GM12878 (cell line): ENCODE measurements around the gene RB1. TPM values are rescaled to one million over a fixed set of nuclear protein-coding genes. Genes with fewer than 3 reads are reported as not detected.

Experiments used
- ATAC-seq: fragments of 200-7000 bp; cut with Tn5 transposase; 3 replicates; pipeline ENCODE4 v1.9.1; 2020; ENCODE audit warnings: mild to moderate bottlenecking, moderate library complexity
- BruUV-seq: library from RNA; stranded (reverse); fragments of 400-500 nt; replicated peaks from 2 replicates; lab custom pipeline; 2021; lab: Mats Ljungman, UMichigan
- CTCF ChIA-PET: fragments of 300-600 bp; sonication (Branson Sonifier 250); formaldehyde crosslinking; extraction: SDS; loops from one replicate; lab custom pipeline; 2021; ENCODE audit warnings: inconsistent platforms; lab: Yijun Ruan, JAX
- POLR2A ChIA-PET: fragments of 350-600 bp; formaldehyde crosslinking; extraction: SDS; loops from one replicate; lab custom pipeline; 2021; ENCODE audit warnings: inconsistent platforms; lab: Charles Lee
- RAD21 ChIA-PET: fragments of 300-600 bp; sonication (Branson Sonifier 250); formaldehyde crosslinking; loops from one replicate; lab custom pipeline; 2023; ENCODE audit warnings: antibody characterized with exemption; ENCODE audit not compliant: unreplicated experiment; lab: Charles Lee
- SMC1A ChIA-PET: fragments of 300-600 bp; sonication (Branson Sonifier 250); formaldehyde crosslinking; loops from one replicate; lab custom pipeline; 2023; ENCODE audit not compliant: unreplicated experiment, uncharacterized antibody; lab: Charles Lee
- DNase-seq: peaks from one replicate; pipeline ENCODE4 v3.0.0-alpha.2; 2011; ENCODE audit warnings: low read depth, low spot score
- FAIRE-seq: peaks from 3 replicates; lab custom pipeline; 2011; peaks lifted over from hg19 to GRCh38; lab: Jason Lieb, UNC
- H2AFZ ChIP-seq: 2 replicates; pipeline ENCODE4 v1.6.0; 2011; ENCODE audit warnings: low read depth, low read length, control low read depth; ENCODE audit not compliant: control insufficient read depth
- H3K27ac ChIP-seq: 2 replicates; pipeline ENCODE4 v1.5.1; 2011; ENCODE audit warnings: control low read depth; ENCODE audit not compliant: control insufficient read depth, insufficient read depth
- H3K27me3 ChIP-seq, 2 experiments: replicated peaks in 1 of 2; 2 replicates each; pipeline versions ENCODE4 v1.6.0 to v1.6.1; 2011; ENCODE audit warnings: low read length in 1 of 2; ENCODE audit not compliant: control insufficient read depth in 2 of 2, insufficient read depth in 2 of 2
- H3K36me3 ChIP-seq, 2 experiments: 2 replicates each; pipeline ENCODE4 v1.5.1; 2011; ENCODE audit warnings: low read length in 1 of 2; ENCODE audit not compliant: control insufficient read depth in 2 of 2, insufficient read depth in 2 of 2
- H3K4me1 ChIP-seq: 2 replicates; pipeline ENCODE4 v1.6.1; 2011; ENCODE audit warnings: mild to moderate bottlenecking, low read length, moderate library complexity, mixed read lengths; ENCODE audit not compliant: control insufficient read depth, insufficient read depth
- H3K4me2 ChIP-seq: 2 replicates; pipeline ENCODE4 v1.6.0; 2011; ENCODE audit warnings: control low read depth; ENCODE audit not compliant: control insufficient read depth, insufficient read depth
- H3K4me3 ChIP-seq: fragments of 200-600 bp; sonication (generic); 2 replicates; pipeline ENCODE4 v1.5.1; 2016
- H3K79me2 ChIP-seq: 2 replicates; pipeline ENCODE4 v1.6.0; 2011; ENCODE audit warnings: low read length; ENCODE audit not compliant: control insufficient read depth, insufficient read depth
- H3K9ac ChIP-seq: 2 replicates; pipeline ENCODE4 v1.8.0; 2011; ENCODE audit warnings: low read length, control low read depth, mixed read lengths; ENCODE audit not compliant: control insufficient read depth, insufficient read depth
- H3K9me3 ChIP-seq: replicated peaks from 3 replicates; pipeline ENCODE4 v1.5.1; 2011; ENCODE audit warnings: mild to moderate bottlenecking, low read length; ENCODE audit not compliant: control insufficient read depth, insufficient read depth
- H4K20me1 ChIP-seq: 2 replicates; pipeline ENCODE4 v1.6.0; 2011; ENCODE audit not compliant: control insufficient read depth, insufficient read depth
- CREM ChIP-seq: IDR thresholded peaks from 2 replicates; pipeline ENCODE4 v1.6.1; 2014; ENCODE audit warnings: antibody characterized with exemption, low read depth
- FOXM1 ChIP-seq: IDR thresholded peaks from 2 replicates; pipeline ENCODE4 v1.6.1; 2012; ENCODE audit warnings: low read depth, mild to moderate bottlenecking, inconsistent platforms, low read length, moderate library complexity
- HDAC2 ChIP-seq: fragments of 200-600 bp; sonication (generic); IDR thresholded peaks from 2 replicates; pipeline ENCODE4 v1.6.1; 2017
- JUNB ChIP-seq: IDR thresholded peaks from 2 replicates; pipeline ENCODE4 v1.6.1; 2016; ENCODE audit warnings: antibody characterized with exemption, mild to moderate bottlenecking
- JUND ChIP-seq: IDR thresholded peaks from 2 replicates; pipeline ENCODE4 v1.6.1; 2012; ENCODE audit warnings: low read depth, mild to moderate bottlenecking, low read length, improper control_type of control experiment, moderate library complexity
- MEF2B ChIP-seq: fragments of 450-650 bp; IDR thresholded peaks from 2 replicates; pipeline ENCODE4 v1.6.1; 2018; ENCODE audit warnings: mild to moderate bottlenecking, moderate library complexity; ENCODE audit not compliant: partially characterized antibody, poor library complexity, severe bottlenecking
- MTA2 ChIP-seq: fragments of 450-650 bp; IDR thresholded peaks from 2 replicates; pipeline ENCODE4 v1.6.1; 2016; ENCODE audit warnings: low read depth, mild to moderate bottlenecking, moderate library complexity
- MXI1 ChIP-seq: fragments of 150-350 bp; IDR thresholded peaks from 2 replicates; pipeline ENCODE4 v1.6.1; 2011; ENCODE audit warnings: low read depth, mild to moderate bottlenecking, inconsistent platforms, low read length, improper control_type of control experiment
- NRF1 ChIP-seq: conservative IDR thresholded peaks from 2 replicates; pipeline ENCODE4 v1.6.1; 2011; ENCODE audit warnings: mild to moderate bottlenecking, low read depth, low read length, improper control_type of control experiment
- PKNOX1 ChIP-seq: fragments of 450-650 bp; IDR thresholded peaks from 2 replicates; pipeline ENCODE4 v1.6.1; 2016; ENCODE audit warnings: mild to moderate bottlenecking
- POLR2AphosphoS5 ChIP-seq: IDR thresholded peaks from 2 replicates; pipeline ENCODE4 v1.6.1; 2011; ENCODE audit warnings: mild to moderate bottlenecking, low read length, inconsistent platforms
- PRDM15 ChIP-seq: fragments of 450-650 bp; formaldehyde crosslinking; IDR thresholded peaks from 2 replicates; pipeline ENCODE4 v1.4.0; 2020; ENCODE audit warnings: mild to moderate bottlenecking, moderate library complexity
- SREBF2 ChIP-seq: IDR thresholded peaks from 2 replicates; pipeline ENCODE4 v1.6.1; 2012; ENCODE audit warnings: mild to moderate bottlenecking, low read length
- TARDBP ChIP-seq: IDR thresholded peaks from 2 replicates; pipeline ENCODE4 v1.6.1; 2016; ENCODE audit warnings: borderline replicate concordance
- WGBS: methylation state at CpG from one replicate; pipeline ENCODE4 v1.1.6; 2016; ENCODE audit warnings: low lambda C conversion rate; ENCODE audit not compliant: insufficient replicate concordance, insufficient coverage; ENCODE audit errors: missing lambda C conversion rate; 5-methylcytosine and 5-hydroxymethylcytosine counted together
- in situ Hi-C: fragments of 300-500 bp; cut with MboI; formaldehyde crosslinking; loops from 9 replicates; pipeline ENCODE4 v1.14.3; 2018; ENCODE audit warnings: mixed read lengths
- intact Hi-C: fragments of 100-400 bp; cut with micrococcal nuclease; formaldehyde crosslinking; loops from one replicate; pipeline ENCODE4 v1.14.2; 2022; ENCODE audit not compliant: unreplicated experiment
- polyA plus RNA-seq, 11 experiments: library from polyadenylated mRNA; depleted of rRNA in 4 of 11; unstranded in 6 of 11; stranded (reverse) in 5 of 11; fragments of >200 nt; fragmentation: Nextera tagmentation in 4 of 11; fragmentation: Illumina TruSeq in 1 of 11; extraction: Ambion mirVana in 4 of 11; extraction: Trizol in 1 of 11; gene quantifications; 1 replicate in 1 of 11; 2 replicates in 10 of 11; pipeline versions ENCODE4 v1.2.1 to v1.2.3, GENCODE V29; 2011 to 2016; ENCODE audit warnings: inconsistent platforms in 2 of 11, missing spikeins in 2 of 11, low read depth in 1 of 11
- total RNA-seq, 4 experiments: library from RNA; depleted of rRNA in 3 of 4; stranded (reverse); fragments of >200 nt in 3 of 4; fragmentation: Illumina TruSeq in 1 of 4; extraction: Trizol in 1 of 4; gene quantifications; 2 replicates each; pipeline versions ENCODE4 v1.2.1 to v1.2.3, GENCODE V29; 2013 to 2021
- TF ChIP-seq, protein P1 (sequence below): fragments of 450-650 bp; IDR thresholded peaks from 2 replicates; pipeline ENCODE4 v1.6.1; 2017; ENCODE audit warnings: mild to moderate bottlenecking, moderate library complexity

The RB1 gene
- total and polyA plus RNA-seq, 10 of the 15 experiments (the other 5 are each of a cell fraction or from before 2014, with no cell fraction given): 2.8 to 45.0 (median 8.3) TPM

DNA sequence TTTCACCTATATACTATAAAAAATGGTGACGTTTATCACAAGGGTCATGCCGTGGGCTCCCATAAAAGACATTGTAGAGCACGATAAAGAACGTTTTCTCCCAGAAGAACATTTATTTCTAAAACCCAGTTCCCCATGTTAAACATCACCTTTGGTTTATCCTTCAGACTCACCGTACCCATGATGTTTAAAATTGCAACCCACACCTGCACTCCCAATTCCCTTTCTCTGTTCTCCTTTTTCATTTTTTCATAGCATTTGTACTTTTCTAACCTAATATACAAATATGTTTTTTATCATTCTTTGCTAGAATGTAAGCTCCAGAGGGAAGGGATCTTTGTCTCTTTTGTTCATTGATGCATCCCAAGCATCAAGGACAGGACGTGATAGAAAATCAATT lies 227.3 kb downstream of the RB1 start:
- intact Hi-C loops (loop anchor here (1.0 to 2.0 kb wide), 2 partner anchors 26 to 39 kb away; no protein-coding TSS in a partner anchor), in situ Hi-C loops (no loop called here)
- H3K9me3 ChIP-seq: no peaks in the 10 kb centered on the region
- no peaks in the 10 kb centered on the region for H3K27me3 ChIP-seq
- H3K36me3 ChIP-seq: no peaks in the 10 kb centered on the region
- H3K27ac ChIP-seq: peak overlapping the region; percentile 93
- H2AFZ ChIP-seq: no peak overlapping the region
- CTCF ChIA-PET: interaction anchor here (0.7 to 1.3 kb wide), 2 partner anchors 8 to 80 kb away, joined by 3 read pairs; no protein-coding TSS in a partner anchor
- H3K4me3 ChIP-seq: peak overlapping the region; percentile 77
- H4K20me1 ChIP-seq: no peaks in the 10 kb centered on the region
- peak overlapping the region; percentile 70 for H3K4me2 ChIP-seq
- DNase-seq: peak; percentile 47
- H3K9ac ChIP-seq: peak overlapping the region; percentile 99
- ATAC-seq: no peak
- POLR2A ChIA-PET: interaction anchor here (0.7 to 1.5 kb wide), 2 partner anchors 9 to 32 kb away, joined by 3 read pairs; no protein-coding TSS in a partner anchor
- H3K79me2 ChIP-seq: peaks cover 49% of the 10 kb centered on the region
- peaks cover 29% of the 10 kb centered on the region for H3K4me1 ChIP-seq
- SMC1A ChIA-PET: interaction anchor here (0.7 to 4.9 kb wide), 10 partner anchors 9 to 226 kb away, joined by 3 to 27 read pairs (median 3); no protein-coding TSS in a partner anchor
- WGBS: 1% methylated on average over 6 of the region's 6 CpGs
- FAIRE-seq: peak; percentile 62
- RAD21 ChIA-PET: interaction anchor here (1.3 to 3.1 kb wide), 4 partner anchors 35 to 49 kb away, joined by 3 to 30 read pairs (median 7); no protein-coding TSS in a partner anchor
- no TSS peak for BruUV-seq
- TF ChIP-seq JUNB: no peak
- TF ChIP-seq PRDM15: no peak
- TF ChIP-seq POLR2AphosphoS5: no peak
- no peak for TF ChIP-seq MXI1
- no peak for TF ChIP-seq MEF2B
- TF ChIP-seq, protein P1, sequence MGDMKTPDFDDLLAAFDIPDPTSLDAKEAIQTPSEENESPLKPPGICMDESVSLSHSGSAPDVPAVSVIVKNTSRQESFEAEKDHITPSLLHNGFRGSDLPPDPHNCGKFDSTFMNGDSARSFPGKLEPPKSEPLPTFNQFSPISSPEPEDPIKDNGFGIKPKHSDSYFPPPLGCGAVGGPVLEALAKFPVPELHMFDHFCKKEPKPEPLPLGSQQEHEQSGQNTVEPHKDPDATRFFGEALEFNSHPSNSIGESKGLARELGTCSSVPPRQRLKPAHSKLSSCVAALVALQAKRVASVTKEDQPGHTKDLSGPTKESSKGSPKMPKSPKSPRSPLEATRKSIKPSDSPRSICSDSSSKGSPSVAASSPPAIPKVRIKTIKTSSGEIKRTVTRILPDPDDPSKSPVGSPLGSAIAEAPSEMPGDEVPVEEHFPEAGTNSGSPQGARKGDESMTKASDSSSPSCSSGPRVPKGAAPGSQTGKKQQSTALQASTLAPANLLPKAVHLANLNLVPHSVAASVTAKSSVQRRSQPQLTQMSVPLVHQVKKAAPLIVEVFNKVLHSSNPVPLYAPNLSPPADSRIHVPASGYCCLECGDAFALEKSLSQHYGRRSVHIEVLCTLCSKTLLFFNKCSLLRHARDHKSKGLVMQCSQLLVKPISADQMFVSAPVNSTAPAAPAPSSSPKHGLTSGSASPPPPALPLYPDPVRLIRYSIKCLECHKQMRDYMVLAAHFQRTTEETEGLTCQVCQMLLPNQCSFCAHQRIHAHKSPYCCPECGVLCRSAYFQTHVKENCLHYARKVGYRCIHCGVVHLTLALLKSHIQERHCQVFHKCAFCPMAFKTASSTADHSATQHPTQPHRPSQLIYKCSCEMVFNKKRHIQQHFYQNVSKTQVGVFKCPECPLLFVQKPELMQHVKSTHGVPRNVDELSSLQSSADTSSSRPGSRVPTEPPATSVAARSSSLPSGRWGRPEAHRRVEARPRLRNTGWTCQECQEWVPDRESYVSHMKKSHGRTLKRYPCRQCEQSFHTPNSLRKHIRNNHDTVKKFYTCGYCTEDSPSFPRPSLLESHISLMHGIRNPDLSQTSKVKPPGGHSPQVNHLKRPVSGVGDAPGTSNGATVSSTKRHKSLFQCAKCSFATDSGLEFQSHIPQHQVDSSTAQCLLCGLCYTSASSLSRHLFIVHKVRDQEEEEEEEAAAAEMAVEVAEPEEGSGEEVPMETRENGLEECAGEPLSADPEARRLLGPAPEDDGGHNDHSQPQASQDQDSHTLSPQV: no peak
- no peak for TF ChIP-seq SREBF2
- no peak for TF ChIP-seq NRF1
- TF ChIP-seq TARDBP: no peak
- no peak for TF ChIP-seq HDAC2
- no peak for TF ChIP-seq MTA2
- no peak for TF ChIP-seq JUND
- TF ChIP-seq PKNOX1: no peak
- peak; percentile 34; the same call in 1 of the 2 replicates for TF ChIP-seq CREM
- no peak for TF ChIP-seq FOXM1
